ENCODE results near the gene CAMK2A. TPM values are rescaled to one million over a fixed set of nuclear protein-coding genes. Genes with fewer than 3 reads are reported as not detected.
"Not testable (repeated sequence)": the region's sequence is repeated elsewhere in the genome, so short reads cannot be mapped to it uniquely, and the experiment has no call there.

Gene CAMK2A
- total RNA-seq, 2 experiments from 2014 or later = not detected

DNA sequence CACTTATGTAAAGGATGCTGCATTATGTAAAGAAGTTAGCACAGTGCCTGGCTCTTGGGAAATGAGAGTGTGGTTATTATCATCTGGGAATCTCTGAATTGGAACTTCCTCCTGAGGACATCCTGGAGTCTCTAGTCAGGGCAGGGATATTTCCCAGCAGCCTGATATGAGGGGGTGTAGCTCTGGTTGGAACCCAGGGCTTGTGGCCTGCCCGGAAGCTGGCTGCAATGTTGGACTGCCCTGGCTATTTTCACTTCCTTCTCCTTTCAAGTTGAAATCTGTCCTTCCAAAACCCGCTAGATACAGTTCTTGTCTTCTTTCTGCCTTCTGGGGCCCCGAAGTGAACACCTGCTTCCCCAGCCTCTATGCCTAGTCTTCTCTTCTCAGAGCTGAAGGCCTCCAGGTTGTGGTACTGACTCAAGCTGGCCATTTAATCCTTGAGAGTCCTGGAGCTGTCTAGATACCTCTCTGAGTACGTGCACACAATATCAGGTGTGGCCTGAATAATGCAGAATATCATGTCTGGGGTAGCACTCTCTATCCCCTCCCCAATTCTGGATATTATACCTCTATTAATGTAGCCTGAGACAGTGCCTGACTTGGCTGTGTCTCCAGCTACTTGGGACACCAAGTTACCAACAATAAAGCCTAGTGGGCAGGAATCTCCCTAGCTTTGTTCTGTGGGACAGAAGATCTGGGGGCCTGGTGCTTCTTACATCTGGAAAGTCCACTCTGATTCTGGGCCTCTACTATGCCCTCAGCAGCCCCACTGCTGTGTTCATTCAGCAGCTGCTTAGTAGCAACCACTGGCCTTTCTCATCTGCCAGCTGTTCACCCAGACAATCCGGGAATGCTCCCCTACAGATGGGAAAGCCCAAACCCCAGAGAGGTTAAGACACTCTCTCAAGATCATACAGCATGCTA, 54.7 kb downstream of the CAMK2A start:
- Mint-ChIP-seq H3K27me3 (no peaks in the 10 kb centered on the region), H3K9me3 (no peaks in the 10 kb centered on the region), H3K4me3 (no peak overlapping the region), H3K27ac (no peak overlapping the region), H3K4me1 (no peaks in the 10 kb centered on the region), H3K36me3 (ENCODE audit: low read depth) (no peaks in the 10 kb centered on the region)
- DNase-seq = no peak
- ChIA-PET POLR2A (no interaction called here), CTCF (interaction anchor here (1.3 kb wide), 1 partner anchor 16 kb away, joined by 4 read pairs; no protein-coding TSS in a partner anchor)

DNA sequence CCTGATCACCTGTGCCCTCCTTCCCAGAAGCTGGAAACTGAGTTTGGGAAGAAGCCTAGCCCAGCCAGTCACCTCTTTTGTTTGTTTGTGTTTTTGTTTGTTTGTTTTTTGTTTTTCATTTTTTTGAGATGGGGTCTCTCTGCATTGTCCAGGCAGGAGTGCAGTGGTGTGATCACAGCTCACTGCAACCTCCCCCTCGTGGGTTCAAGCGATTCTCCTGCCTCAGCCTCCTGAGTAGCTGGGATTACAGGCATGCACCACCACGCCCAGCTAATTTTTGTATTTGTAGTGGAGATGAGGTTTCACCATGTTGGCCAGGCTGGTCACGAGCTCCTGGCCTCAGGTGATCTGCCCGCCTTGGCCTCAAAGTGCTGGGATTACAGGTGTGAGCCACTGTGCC, 55.9 kb downstream of the CAMK2A start:
- H3K27ac Mint-ChIP-seq; DNase-seq; H3K9me3 Mint-ChIP-seq; H3K4me3 Mint-ChIP-seq; POLR2A ChIA-PET; H3K27me3 Mint-ChIP-seq; H3K4me1 Mint-ChIP-seq; H3K36me3 Mint-ChIP-seq (ENCODE audit: low read depth): not testable (repeated sequence)
- CTCF ChIA-PET = interaction anchor here (1.5 kb wide), 1 partner anchor 15 kb away, joined by 4 read pairs; no protein-coding TSS in a partner anchor

DNA sequence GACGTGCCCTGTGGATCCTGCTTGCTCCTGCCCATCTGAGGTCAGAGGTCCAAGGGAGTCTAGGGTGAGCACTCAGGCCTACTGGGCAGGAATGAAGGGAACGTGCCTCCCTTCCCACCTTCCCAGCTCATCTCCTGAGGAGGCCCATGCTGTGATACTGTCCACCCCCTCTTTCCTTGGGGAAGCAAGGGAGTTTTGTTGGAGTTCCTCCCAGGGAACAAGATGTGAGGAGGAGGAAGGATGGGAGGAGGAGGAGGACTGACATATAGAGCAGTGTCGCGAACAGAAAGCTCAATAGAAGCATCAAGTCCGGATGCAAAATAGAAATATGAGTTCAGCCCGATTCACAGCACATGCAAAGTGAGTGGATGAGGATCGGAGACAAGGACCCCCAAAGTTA, 58.7 kb downstream of the CAMK2A start:
- Mint-ChIP-seq H3K9me3 (no peaks in the 10 kb centered on the region), H3K36me3 (ENCODE audit: low read depth) (no peaks in the 10 kb centered on the region), H3K4me1 (no peaks in the 10 kb centered on the region), H3K27ac (no peak overlapping the region), H3K4me3 (no peak overlapping the region), H3K27me3 (no peaks in the 10 kb centered on the region)
- ChIA-PET CTCF (interaction anchor here (0.7 to 1.2 kb wide), 3 partner anchors 12 to 120 kb away, joined by 3 to 5 read pairs (median 3); no protein-coding TSS in a partner anchor), POLR2A (no interaction called here)
- no peak for DNase-seq

- ChIA-PET POLR2A (no interaction called here), CTCF (interaction anchor here (0.6 kb wide), 1 partner anchor 222 kb away, joined by 4 read pairs; no protein-coding TSS in a partner anchor)
- H3K9me3 Mint-ChIP-seq = no peaks in the 10 kb centered on the region
- no peaks in the 10 kb centered on the region for H3K4me1 Mint-ChIP-seq
- no peaks in the 10 kb centered on the region for H3K36me3 Mint-ChIP-seq (ENCODE audit: low read depth)
- no peak for DNase-seq
- no peak overlapping the region for H3K27ac Mint-ChIP-seq
- H3K4me3 Mint-ChIP-seq = no peak overlapping the region
- H3K27me3 Mint-ChIP-seq = no peaks in the 10 kb centered on the region
Measured at GRCh38 chr5:150229571-150229970, 60.0 kb downstream of the CAMK2A start.

- Mint-ChIP-seq H3K27ac (no peak overlapping the region), H3K36me3 (ENCODE audit: low read depth) (no peaks in the 10 kb centered on the region), H3K27me3 (no peaks in the 10 kb centered on the region), H3K4me1 (no peaks in the 10 kb centered on the region), H3K4me3 (no peak overlapping the region), H3K9me3 (no peaks in the 10 kb centered on the region)
- CTCF ChIA-PET = no interaction called here
- DNase-seq = no peak
- POLR2A ChIA-PET = interaction anchor here (0.6 kb wide), 1 partner anchor 256 kb away, joined by 3 read pairs; no protein-coding TSS in a partner anchor
Measured at GRCh38 chr5:150227606-150228273, 61.8 kb downstream of the CAMK2A start.

GRCh38 chr5:150227036-150227435, 62.5 kb downstream of the CAMK2A start:
- POLR2A ChIA-PET = interaction anchor here (0.6 kb wide), 1 partner anchor 257 kb away, joined by 3 read pairs; no protein-coding TSS in a partner anchor
- Mint-ChIP-seq H3K27ac (no peak overlapping the region), H3K36me3 (ENCODE audit: low read depth) (no peaks in the 10 kb centered on the region), H3K4me1 (no peaks in the 10 kb centered on the region), H3K4me3 (no peak overlapping the region), H3K27me3 (no peaks in the 10 kb centered on the region), H3K9me3 (no peaks in the 10 kb centered on the region)
- DNase-seq = no peak
- CTCF ChIA-PET = no interaction called here

GRCh38 chr5:150224483-150225027, 65.0 kb downstream of the CAMK2A start:
- H3K9me3 Mint-ChIP-seq = no peaks in the 10 kb centered on the region
- no peaks in the 10 kb centered on the region for H3K36me3 Mint-ChIP-seq (ENCODE audit: low read depth)
- ChIA-PET POLR2A (no interaction called here), CTCF (no interaction called here)
- no peak for DNase-seq
- no peak overlapping the region for H3K4me3 Mint-ChIP-seq
- H3K4me1 Mint-ChIP-seq = no peaks in the 10 kb centered on the region
- H3K27ac Mint-ChIP-seq = no peak overlapping the region
- H3K27me3 Mint-ChIP-seq = peaks cover 5% of the 10 kb centered on the region

- no peak for DNase-seq
- H3K4me3 Mint-ChIP-seq = no peak overlapping the region
- no peak overlapping the region for H3K27ac Mint-ChIP-seq
- H3K9me3 Mint-ChIP-seq = no peaks in the 10 kb centered on the region
- H3K36me3 Mint-ChIP-seq (ENCODE audit: low read depth) = no peaks in the 10 kb centered on the region
- peaks cover 5% of the 10 kb centered on the region for H3K27me3 Mint-ChIP-seq
- POLR2A ChIA-PET = no interaction called here
- CTCF ChIA-PET = no interaction called here
- H3K4me1 Mint-ChIP-seq = no peaks in the 10 kb centered on the region
Measured at GRCh38 chr5:150223474-150223873, 66.1 kb downstream of the CAMK2A start.

- DNase-seq = no peak
- no peaks in the 10 kb centered on the region for H3K36me3 Mint-ChIP-seq (ENCODE audit: low read depth)
- H3K27ac Mint-ChIP-seq = no peak overlapping the region
- ChIA-PET POLR2A (no interaction called here), CTCF (no interaction called here)
- no peak overlapping the region for H3K4me3 Mint-ChIP-seq
- H3K9me3 Mint-ChIP-seq = no peaks in the 10 kb centered on the region
- H3K27me3 Mint-ChIP-seq = peaks cover 5% of the 10 kb centered on the region
- no peaks in the 10 kb centered on the region for H3K4me1 Mint-ChIP-seq
Measured at GRCh38 chr5:150222906-150223305, 66.7 kb downstream of the CAMK2A start.

- Mint-ChIP-seq H3K9me3 (no peaks in the 10 kb centered on the region), H3K36me3 (ENCODE audit: low read depth) (no peaks in the 10 kb centered on the region), H3K27me3 (peaks cover 9% of the 10 kb centered on the region), H3K4me1 (no peaks in the 10 kb centered on the region), H3K27ac (no peak overlapping the region), H3K4me3 (no peak overlapping the region)
- POLR2A ChIA-PET = no interaction called here
- CTCF ChIA-PET = no interaction called here
- DNase-seq = no peak
Measured at GRCh38 chr5:150221471-150221870, 68.1 kb downstream of the CAMK2A start.

DNA sequence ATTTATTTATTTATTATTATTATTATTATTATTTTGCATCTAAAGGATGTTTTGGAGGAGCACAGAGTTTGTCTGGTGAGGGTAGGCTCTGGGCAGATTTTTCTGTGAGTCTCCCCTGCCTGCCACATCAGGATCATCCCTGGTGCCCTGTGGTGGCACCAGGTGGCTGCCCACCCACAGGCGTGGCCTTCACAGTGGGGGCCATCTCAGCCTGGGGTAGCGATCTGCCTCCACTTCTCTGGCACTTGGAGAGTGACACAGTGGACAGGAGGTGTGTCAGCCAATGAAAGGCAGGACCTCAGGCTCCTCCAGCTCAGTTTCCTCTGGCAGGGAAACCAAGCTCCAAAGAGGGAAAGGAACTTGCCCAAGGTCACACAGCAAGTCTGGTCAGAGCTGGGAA, 69.7 kb downstream of the CAMK2A start:
- Mint-ChIP-seq H3K27me3 (peaks cover 9% of the 10 kb centered on the region), H3K9me3 (no peaks in the 10 kb centered on the region), H3K36me3 (ENCODE audit: low read depth) (no peaks in the 10 kb centered on the region), H3K27ac (no peak overlapping the region), H3K4me3 (no peak overlapping the region), H3K4me1 (no peaks in the 10 kb centered on the region)
- ChIA-PET CTCF (interaction anchor here (1.6 to 2.5 kb wide), 3 partner anchors 20 to 90 kb away, joined by 3 to 22 read pairs (median 7); no protein-coding TSS in a partner anchor), POLR2A (no interaction called here)
- no peak for DNase-seq

GRCh38 chr5:150219142-150219541, 70.4 kb downstream of the CAMK2A start:
- Mint-ChIP-seq H3K27me3 (peaks cover 9% of the 10 kb centered on the region), H3K4me3 (no peak overlapping the region), H3K9me3 (no peaks in the 10 kb centered on the region), H3K27ac (no peak overlapping the region), H3K4me1 (no peaks in the 10 kb centered on the region), H3K36me3 (ENCODE audit: low read depth) (no peaks in the 10 kb centered on the region)
- ChIA-PET CTCF (interaction anchor here (1.2 to 2.5 kb wide), 8 partner anchors 14 to 89 kb away, joined by 3 to 22 read pairs (median 4); no protein-coding TSS in a partner anchor), POLR2A (no interaction called here)
- DNase-seq = no peak

- Mint-ChIP-seq H3K27me3 (peaks cover 9% of the 10 kb centered on the region), H3K36me3 (ENCODE audit: low read depth) (no peaks in the 10 kb centered on the region)
- no peak for DNase-seq
Measured at GRCh38 chr5:150218693-150219035, 70.9 kb downstream of the CAMK2A start.

More at GRCh38 chr5:150218693-150219035, 70.9 kb downstream of the CAMK2A start:
- no peaks in the 10 kb centered on the region for H3K4me1 Mint-ChIP-seq
- H3K27ac Mint-ChIP-seq = no peak overlapping the region
- ChIA-PET CTCF (interaction anchor here (0.8 to 2.5 kb wide), 14 partner anchors 9 to 384 kb away, joined by 3 to 22 read pairs (median 4); no protein-coding TSS in a partner anchor), POLR2A (interaction anchor here (1.1 kb wide), 1 partner anchor 90 kb away, joined by 3 read pairs; no protein-coding TSS in a partner anchor)
- no peak overlapping the region for H3K4me3 Mint-ChIP-seq
- no peaks in the 10 kb centered on the region for H3K9me3 Mint-ChIP-seq

All from activated CD4-positive, alpha-beta memory T cell treated with anti-CD3 and anti-CD28 coated beads, Interleukin-2, amount 10 ng/mL, durations not matched to agents 7 days and 5 days (primary cell).